Osteocyte (in vitro differentiated cells): ENCODE results near the gene PIGN. TPM values are rescaled to one million over a fixed set of nuclear protein-coding genes. Genes with fewer than 3 reads are reported as not detected.

Source experiments
- DNase-seq: peaks from one replicate; pipeline ENCODE4 v3.0.0; 2021; ENCODE audit warnings: mixed read lengths; ENCODE audit not compliant: unreplicated experiment; ENCODE audit errors: extremely low spot score
- H3K27ac Mint-ChIP-seq: one replicate; pipeline ENCODE4 v1.8.0; 2021; ENCODE audit warnings: mild to moderate bottlenecking, mixed read lengths; ENCODE audit not compliant: unreplicated experiment
- H3K27me3 Mint-ChIP-seq: one replicate; pipeline ENCODE4 v1.8.0; 2021; ENCODE audit warnings: mixed read lengths; ENCODE audit not compliant: unreplicated experiment
- H3K36me3 Mint-ChIP-seq: one replicate; pipeline ENCODE4 v1.8.0; 2021; ENCODE audit warnings: mixed read lengths; ENCODE audit not compliant: unreplicated experiment
- H3K4me1 Mint-ChIP-seq: one replicate; pipeline ENCODE4 v1.8.0; 2021; ENCODE audit warnings: mixed read lengths; ENCODE audit not compliant: unreplicated experiment
- H3K4me3 Mint-ChIP-seq: one replicate; pipeline ENCODE4 v1.8.0; 2021; ENCODE audit warnings: mild to moderate bottlenecking, moderate library complexity, mixed read lengths; ENCODE audit not compliant: unreplicated experiment
- H3K9me3 Mint-ChIP-seq: one replicate; pipeline ENCODE4 v1.8.0; 2021; ENCODE audit warnings: mixed read lengths; ENCODE audit not compliant: unreplicated experiment
- CTCF ChIP-seq: fragments of 200-600 bp; sonication (generic); IDR thresholded peaks from 2 replicates; pipeline ENCODE4 v1.5.0; 2021; ENCODE audit warnings: antibody characterized with exemption, mild to moderate bottlenecking, moderate library complexity
- total RNA-seq: library from RNA; stranded (reverse); gene quantifications from 2 replicates; pipeline ENCODE4 v1.2.1, GENCODE V29; 2021

The PIGN gene
- total RNA-seq, 1 donor from 2014 or later, result 39.2 TPM

- Mint-ChIP-seq H3K27me3 (no peaks in the 10 kb centered on the region), H3K4me3 (no peak overlapping the region), H3K4me1 (no peaks in the 10 kb centered on the region), H3K9me3 (no peaks in the 10 kb centered on the region), H3K27ac (no peak overlapping the region), H3K36me3 (no peaks in the 10 kb centered on the region)
- no peak for DNase-seq
- no peak for TF ChIP-seq CTCF
These were observed 15.0 kb upstream of the PIGN start for GRCh38 chr18:62201870-62202269.

- no peaks in the 10 kb centered on the region for H3K27me3 Mint-ChIP-seq
- no peaks in the 10 kb centered on the region for H3K9me3 Mint-ChIP-seq
- DNase-seq, result no peak
- no peak overlapping the region for H3K4me3 Mint-ChIP-seq
- no peaks in the 10 kb centered on the region for H3K36me3 Mint-ChIP-seq
- H3K4me1 Mint-ChIP-seq, result no peaks in the 10 kb centered on the region
- peak overlapping the region; percentile 14 for H3K27ac Mint-ChIP-seq
- TF ChIP-seq CTCF, result no peak
These were observed 13.5 kb upstream of the PIGN start for GRCh38 chr18:62200121-62200914.

- TF ChIP-seq CTCF, result no peak
- Mint-ChIP-seq H3K36me3 (no peaks in the 10 kb centered on the region), H3K27ac (no peak overlapping the region), H3K4me1 (no peaks in the 10 kb centered on the region), H3K9me3 (no peaks in the 10 kb centered on the region), H3K4me3 (no peak overlapping the region), H3K27me3 (no peaks in the 10 kb centered on the region)
- DNase-seq, result no peak
These were observed 12.8 kb upstream of the PIGN start for GRCh38 chr18:62199629-62200028.

GRCh38 chr18:62198259-62198658 is 11.4 kb upstream of the PIGN start:
- DNase-seq, result no peak
- Mint-ChIP-seq H3K27ac (no peak overlapping the region), H3K27me3 (no peaks in the 10 kb centered on the region), H3K36me3 (no peaks in the 10 kb centered on the region), H3K4me1 (no peaks in the 10 kb centered on the region), H3K9me3 (no peaks in the 10 kb centered on the region), H3K4me3 (no peak overlapping the region)
- no peak for TF ChIP-seq CTCF

GRCh38 chr18:62196980-62197379 is 10.1 kb upstream of the PIGN start:
- Mint-ChIP-seq H3K4me1 (no peaks in the 10 kb centered on the region), H3K4me3 (no peak overlapping the region), H3K9me3 (no peaks in the 10 kb centered on the region), H3K27ac (no peak overlapping the region), H3K27me3 (no peaks in the 10 kb centered on the region), H3K36me3 (peaks cover 5% of the 10 kb centered on the region)
- no peak for DNase-seq
- TF ChIP-seq CTCF, result no peak
